Glutamatergic neuron (in vitro differentiated cells): Measurements from ENCODE around the gene PDE4A. TPM values are rescaled to one million over a fixed set of nuclear protein-coding genes. Genes with fewer than 3 reads are reported as not detected.
"Not testable (repeated sequence)": the region's sequence is repeated elsewhere in the genome, so short reads cannot be mapped to it uniquely, and the experiment has no call there.

ENCODE experiments used
- DNase-seq: peaks from one replicate; pipeline ENCODE4 v3.0.0; 2022
- H3K27ac Mint-ChIP-seq: one replicate; pipeline ENCODE4 v1.8.0; 2020; ENCODE audit warnings: mild to moderate bottlenecking, mixed read lengths, inconsistent platforms; ENCODE audit not compliant: unreplicated experiment
- H3K27me3 Mint-ChIP-seq: one replicate; pipeline ENCODE4 v1.8.0; 2020; ENCODE audit warnings: mild to moderate bottlenecking, moderate library complexity, mixed read lengths, inconsistent platforms; ENCODE audit not compliant: unreplicated experiment
- H3K36me3 Mint-ChIP-seq: one replicate; pipeline ENCODE4 v1.8.0; 2020; ENCODE audit warnings: mild to moderate bottlenecking, mixed read lengths, inconsistent platforms; ENCODE audit not compliant: unreplicated experiment
- H3K4me1 Mint-ChIP-seq: one replicate; pipeline ENCODE4 v1.8.0; 2020; ENCODE audit warnings: mild to moderate bottlenecking, low read depth, mixed read lengths, inconsistent platforms; ENCODE audit not compliant: unreplicated experiment
- H3K4me3 Mint-ChIP-seq: one replicate; pipeline ENCODE4 v1.8.0; 2020; ENCODE audit warnings: mild to moderate bottlenecking, mixed read lengths, inconsistent platforms; ENCODE audit not compliant: unreplicated experiment
- H3K9me3 Mint-ChIP-seq: one replicate; pipeline ENCODE4 v1.8.0; 2020; ENCODE audit warnings: mild to moderate bottlenecking, moderate library complexity, mixed read lengths, inconsistent platforms; ENCODE audit not compliant: unreplicated experiment
- long read RNA-seq: library from polyadenylated mRNA; unstranded; transcript quantifications from one replicate; pipeline ENCODE4 v2.0.0, GENCODE V29; 2020; ENCODE audit not compliant: unreplicated experiment
- total RNA-seq: library from RNA; stranded (reverse); fragmentation: NEBNext Ultra II Directional; extraction: Animal tissue kit (Norgen Biotek cat#: 25700); gene quantifications from one replicate; pipeline ENCODE4 v1.2.1, GENCODE V29; 2021; ENCODE audit not compliant: unreplicated experiment
- TF ChIP-seq, protein P1 (sequence below): fragments of 200-600 bp; sonication (generic); IDR thresholded peaks from one replicate; pipeline ENCODE4 v1.5.0; 2021; ENCODE audit not compliant: partially characterized antibody, unreplicated experiment

PDE4A gene
- 5.7 TPM for total RNA-seq
- long read RNA-seq, partial matches to known transcripts, result 2 of 2 reads
- long read RNA-seq, other reads (novel, unspliced or antisense), result 0 of 2 reads

DNA sequence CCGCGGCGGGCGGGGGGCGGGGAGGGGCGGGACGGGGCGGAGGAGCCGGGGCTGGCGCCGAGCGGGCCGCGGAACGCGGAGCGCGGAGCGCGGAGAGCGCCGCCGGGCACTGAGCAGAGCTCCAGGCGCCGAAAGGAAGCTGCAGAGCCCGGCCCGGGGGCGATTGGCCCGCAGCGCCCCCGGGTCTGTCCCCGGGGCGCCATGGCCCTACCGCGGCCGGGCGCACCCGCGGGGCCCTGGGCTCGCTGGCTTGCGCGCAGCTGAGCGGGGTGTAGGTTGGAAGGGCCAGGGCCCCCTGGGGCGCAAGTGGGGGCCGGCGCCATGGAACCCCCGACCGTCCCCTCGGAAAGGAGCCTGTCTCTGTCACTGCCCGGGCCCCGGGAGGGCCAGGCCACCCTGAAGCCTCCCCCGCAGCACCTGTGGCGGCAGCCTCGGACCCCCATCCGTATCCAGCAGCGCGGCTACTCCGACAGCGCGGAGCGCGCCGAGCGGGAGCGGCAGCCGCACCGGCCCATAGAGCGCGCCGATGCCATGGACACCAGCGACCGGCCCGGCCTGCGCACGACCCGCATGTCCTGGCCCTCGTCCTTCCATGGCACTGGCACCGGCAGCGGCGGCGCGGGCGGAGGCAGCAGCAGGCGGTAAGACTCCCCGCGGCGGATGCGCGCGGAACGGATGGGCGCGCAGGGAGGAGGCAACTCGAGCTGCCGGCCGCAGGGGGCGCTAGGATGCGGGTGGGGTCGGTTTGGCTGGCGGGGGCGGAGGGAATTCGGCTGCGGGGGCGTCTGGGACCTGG lies at the start of gene PDE4A:
PDE4A (plus strand) TSS at position 95 of the 796 bp plus-strand sequence; CDS start at position 322, 227 bp downstream.
- peaks cover 34% of the 10 kb centered on the region for H3K27me3 Mint-ChIP-seq
- peak within 1 kb of the TSS; percentile 96 for H3K4me3 Mint-ChIP-seq
- peak within 1 kb of the TSS; percentile 72 for H3K27ac Mint-ChIP-seq
- TF ChIP-seq, protein P1, sequence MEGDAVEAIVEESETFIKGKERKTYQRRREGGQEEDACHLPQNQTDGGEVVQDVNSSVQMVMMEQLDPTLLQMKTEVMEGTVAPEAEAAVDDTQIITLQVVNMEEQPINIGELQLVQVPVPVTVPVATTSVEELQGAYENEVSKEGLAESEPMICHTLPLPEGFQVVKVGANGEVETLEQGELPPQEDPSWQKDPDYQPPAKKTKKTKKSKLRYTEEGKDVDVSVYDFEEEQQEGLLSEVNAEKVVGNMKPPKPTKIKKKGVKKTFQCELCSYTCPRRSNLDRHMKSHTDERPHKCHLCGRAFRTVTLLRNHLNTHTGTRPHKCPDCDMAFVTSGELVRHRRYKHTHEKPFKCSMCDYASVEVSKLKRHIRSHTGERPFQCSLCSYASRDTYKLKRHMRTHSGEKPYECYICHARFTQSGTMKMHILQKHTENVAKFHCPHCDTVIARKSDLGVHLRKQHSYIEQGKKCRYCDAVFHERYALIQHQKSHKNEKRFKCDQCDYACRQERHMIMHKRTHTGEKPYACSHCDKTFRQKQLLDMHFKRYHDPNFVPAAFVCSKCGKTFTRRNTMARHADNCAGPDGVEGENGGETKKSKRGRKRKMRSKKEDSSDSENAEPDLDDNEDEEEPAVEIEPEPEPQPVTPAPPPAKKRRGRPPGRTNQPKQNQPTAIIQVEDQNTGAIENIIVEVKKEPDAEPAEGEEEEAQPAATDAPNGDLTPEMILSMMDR, result peak; percentile 79
- no peaks in the 10 kb centered on the region for H3K36me3 Mint-ChIP-seq
- DNase-seq, result peak; percentile 81
- H3K4me1 Mint-ChIP-seq, result peaks cover 25% of the 10 kb centered on the region
- H3K9me3 Mint-ChIP-seq, result peaks cover 17% of the 10 kb centered on the region

DNA sequence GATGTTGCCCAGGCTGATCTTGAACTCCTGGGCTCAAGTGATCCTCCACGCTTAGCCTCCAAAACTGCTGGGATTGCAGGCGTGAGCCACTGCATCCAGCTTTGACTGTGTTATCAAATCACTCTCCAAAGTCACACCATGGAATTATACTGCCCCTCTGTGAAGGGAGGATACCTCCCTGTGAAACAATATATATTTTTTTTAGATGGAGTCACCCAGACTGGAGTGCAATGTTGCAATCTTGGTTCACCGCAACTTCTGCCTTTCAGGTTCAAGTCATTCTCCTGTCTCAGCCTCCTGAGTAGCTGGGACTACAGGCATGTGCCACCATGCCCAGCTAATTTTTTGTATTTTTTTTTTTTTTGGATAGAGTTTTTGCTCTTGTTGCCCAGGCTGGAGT lies 47.6 kb upstream of the PDE4A start:
- Mint-ChIP-seq H3K9me3 (no peaks in the 10 kb centered on the region), H3K4me1 (no peaks in the 10 kb centered on the region), H3K27ac (no peak overlapping the region), H3K27me3 (peaks cover 1% of the 10 kb centered on the region), H3K4me3 (no peak overlapping the region), H3K36me3 (no peaks in the 10 kb centered on the region)
- TF ChIP-seq, protein P1, result no peak
- no peak for DNase-seq

DNA sequence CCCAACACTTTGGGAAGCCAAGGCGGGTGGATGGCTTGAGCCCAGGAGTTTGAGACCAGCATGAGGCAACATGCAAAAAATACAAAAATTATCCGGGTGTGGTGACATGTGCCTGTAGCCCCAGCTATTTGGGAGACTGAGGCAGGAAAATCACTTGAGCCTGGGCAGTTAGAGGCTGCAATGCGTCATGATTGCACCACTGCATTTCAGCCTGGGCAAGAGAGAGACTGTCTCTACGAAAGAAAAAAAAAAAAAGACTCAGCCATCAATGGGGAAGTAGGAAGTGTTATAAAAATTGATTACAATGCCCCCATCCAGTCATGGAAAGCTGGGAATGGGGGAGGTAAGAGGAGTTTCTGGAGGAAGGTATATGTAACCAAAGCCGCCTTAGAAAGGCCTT lies 45.4 kb upstream of the PDE4A start:
- Mint-ChIP-seq H3K36me3 (peaks cover 3% of the 10 kb centered on the region), H3K4me3 (no peak overlapping the region), H3K9me3 (no peaks in the 10 kb centered on the region), H3K27ac (no peak overlapping the region), H3K4me1 (peaks cover 2% of the 10 kb centered on the region), H3K27me3 (peaks cover 1% of the 10 kb centered on the region)
- DNase-seq, result no peak
- TF ChIP-seq, protein P1, result no peak

DNA sequence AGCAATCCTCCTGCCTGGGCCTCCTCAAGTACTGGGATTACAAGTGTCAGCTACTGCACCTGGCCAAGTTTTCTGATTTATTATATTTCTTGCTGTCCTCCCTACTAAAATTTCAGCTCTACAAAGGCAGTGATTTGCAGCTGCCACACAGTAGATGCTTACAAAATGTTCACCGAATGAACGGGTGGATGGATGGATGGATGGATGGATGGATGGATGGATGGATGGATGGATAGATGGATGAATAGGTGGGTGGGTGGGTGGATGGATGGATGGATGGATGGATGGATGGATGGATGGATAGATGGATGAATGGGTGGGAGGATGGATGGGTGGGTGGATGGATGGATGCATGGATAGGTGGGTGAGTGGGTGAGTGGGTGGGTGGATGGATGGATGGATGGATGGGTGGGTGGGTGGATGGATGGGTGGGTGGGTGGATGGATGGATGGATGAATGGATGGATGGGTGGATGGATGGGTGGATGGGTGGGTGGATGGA lies 43.1 kb upstream of the PDE4A start:
- not testable (repeated sequence) for H3K4me3 Mint-ChIP-seq, H3K27me3 Mint-ChIP-seq, H3K9me3 Mint-ChIP-seq

DNA sequence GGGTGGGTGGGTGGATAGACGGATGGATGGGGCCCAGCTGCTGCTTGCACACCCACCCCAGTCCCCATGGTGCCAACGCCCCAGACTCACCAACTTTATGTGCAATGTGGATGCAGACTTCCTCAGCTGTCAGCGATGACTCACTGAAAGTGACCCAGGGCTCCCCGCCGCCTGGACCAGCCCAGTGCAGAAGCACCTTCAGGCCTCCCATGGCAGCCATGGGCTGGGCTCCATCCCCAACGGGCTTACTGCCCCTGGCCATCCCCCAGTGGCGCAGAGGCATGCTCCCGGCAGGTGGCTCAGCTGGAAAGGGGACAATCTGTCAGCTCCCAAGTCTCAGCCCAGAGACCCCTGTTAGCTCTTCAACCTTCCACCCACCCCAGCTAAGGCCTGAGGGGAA lies 42.2 kb upstream of the PDE4A start:
- no peak overlapping the region for H3K27ac Mint-ChIP-seq
- H3K36me3 Mint-ChIP-seq, result peaks cover 3% of the 10 kb centered on the region
- H3K4me3 Mint-ChIP-seq, result no peak overlapping the region
- no peak for DNase-seq
- peaks cover 8% of the 10 kb centered on the region for H3K9me3 Mint-ChIP-seq
- H3K27me3 Mint-ChIP-seq, result peaks cover 7% of the 10 kb centered on the region
- TF ChIP-seq, protein P1, result no peak
- H3K4me1 Mint-ChIP-seq, result peaks cover 6% of the 10 kb centered on the region

More for the DNA sequence above, 43.1 kb upstream of the PDE4A start:
- H3K36me3 Mint-ChIP-seq, DNase-seq, H3K27ac Mint-ChIP-seq, H3K4me1 Mint-ChIP-seq: not testable (repeated sequence)
